Measurements from ENCODE around the gene MYO1G. TPM values are rescaled to one million over a fixed set of nuclear protein-coding genes. Genes with fewer than 3 reads are reported as not detected.
A peak's percentile ranks its signal among the peaks of the same experiment; 100 is the strongest.

Gene MYO1G
- total RNA-seq: under 1 TPM; 0.11 to 0.33 TPM
- polyA plus RNA-seq (2013, experiment 1 of 2): 0.07 TPM
- 0.12 TPM for polyA plus RNA-seq (2013, experiment 2 of 2)
- long read RNA-seq, experiment 1: 0 reads
- long read RNA-seq, experiment 2: 0 reads
- long read RNA-seq, experiment 3: 0 reads
- long read RNA-seq, experiment 4: 0 reads

- H3K4me3 Mint-ChIP-seq: no peak within 1 kb of the TSS
- Histone ChIP-seq H3K9me3 (ENCODE audit: control insufficient read depth, low read length) (no peaks in the 10 kb centered on the region), H3K36me3 (ENCODE audit: control insufficient read depth, insufficient read depth, low read length) (peaks cover 22% of the 10 kb centered on the region), H3K4me1 (ENCODE audit: control insufficient read depth, insufficient read depth, low read length) (no peaks in the 10 kb centered on the region), H3K27me3 (ENCODE audit: control insufficient read depth, insufficient read depth, low read length, poor library complexity, severe bottlenecking) (no peaks in the 10 kb centered on the region), H3K4me3 (ENCODE audit: low read length) (no peak within 1 kb of the TSS), H3K9ac (ENCODE audit: extremely low read depth, low read length, poor library complexity, severe bottlenecking) (no peak within 1 kb of the TSS), H3K27ac (ENCODE audit: low read depth, low read length) (no peak within 1 kb of the TSS)
- H3K27ac Mint-ChIP-seq: no peak within 1 kb of the TSS
- no peak for TF ChIP-seq CTCF (conservative IDR thresholded peaks at IDR 0.05)
- 92 to 98% methylated on average over 11 to 24 of the region's 24 CpGs for WGBS, 2 experiments (ENCODE audit: insufficient coverage in 1 of 2, insufficient read length in 1 of 2)
- H3K9me3 Mint-ChIP-seq: no peaks in the 10 kb centered on the region
- no peaks in the 10 kb centered on the region for H3K4me1 Mint-ChIP-seq
- no peaks in the 10 kb centered on the region for H3K27me3 Mint-ChIP-seq (ENCODE audit: insufficient read depth)
- peaks cover 20% of the 10 kb centered on the region for H3K36me3 Mint-ChIP-seq (ENCODE audit: low read depth)
- DNase-seq: peak; percentile 46
These were observed at the start of gene MYO1G for GRCh38 chr7:44978511-44979366. Gene MYO1G, minus strand, starts transcription at chr7:44979015. Its CDS starts 54 bp downstream, at chr7:44978961.

GRCh38 chr7:45028138-45028919 lies 49.5 kb upstream of the MYO1G start:
- TF ChIP-seq CTCF (conservative IDR thresholded peaks at IDR 0.05): no peak

GRCh38 chr7:45027774-45028114 lies 48.9 kb upstream of the MYO1G start:
- Histone ChIP-seq H3K27me3 (ENCODE audit: control insufficient read depth, insufficient read depth, low read length, poor library complexity, severe bottlenecking) (no peaks in the 10 kb centered on the region), H3K9me3 (ENCODE audit: control insufficient read depth, low read length) (peaks cover 7% of the 10 kb centered on the region)
- no peak for DNase-seq

More at GRCh38 chr7:45028138-45028919, 49.5 kb upstream of the MYO1G start:
- Histone ChIP-seq H3K27ac (ENCODE audit: low read depth, low read length) (no peak overlapping the region), H3K27me3 (ENCODE audit: control insufficient read depth, insufficient read depth, low read length, poor library complexity, severe bottlenecking) (no peaks in the 10 kb centered on the region), H3K36me3 (ENCODE audit: control insufficient read depth, insufficient read depth, low read length) (peaks cover 23% of the 10 kb centered on the region), H3K4me1 (ENCODE audit: control insufficient read depth, insufficient read depth, low read length) (no peaks in the 10 kb centered on the region), H3K9ac (ENCODE audit: extremely low read depth, low read length, poor library complexity, severe bottlenecking) (no peak overlapping the region), H3K4me3 (ENCODE audit: low read length) (no peak overlapping the region), H3K9me3 (ENCODE audit: control insufficient read depth, low read length) (peaks cover 7% of the 10 kb centered on the region)
- H3K4me1 Mint-ChIP-seq: peaks cover 13% of the 10 kb centered on the region
- peaks cover 39% of the 10 kb centered on the region for H3K36me3 Mint-ChIP-seq (ENCODE audit: low read depth)
- no peak overlapping the region for H3K27ac Mint-ChIP-seq
- 91 to 96% methylated on average over 17 of the region's 17 CpGs for WGBS, 2 experiments (ENCODE audit: insufficient coverage in 1 of 2, insufficient read length in 1 of 2)
- no peaks in the 10 kb centered on the region for H3K27me3 Mint-ChIP-seq (ENCODE audit: insufficient read depth)
- H3K4me3 Mint-ChIP-seq: no peak overlapping the region
- H3K9me3 Mint-ChIP-seq: peaks cover 8% of the 10 kb centered on the region
- no peak for DNase-seq

More at GRCh38 chr7:45027774-45028114, 48.9 kb upstream of the MYO1G start:
- peaks cover 23% of the 10 kb centered on the region for H3K36me3 ChIP-seq (ENCODE audit: control insufficient read depth, insufficient read depth, low read length)
- Mint-ChIP-seq H3K4me1 (peaks cover 9% of the 10 kb centered on the region), H3K36me3 (ENCODE audit: low read depth) (peaks cover 42% of the 10 kb centered on the region), H3K4me3 (no peak overlapping the region), H3K9me3 (peaks cover 8% of the 10 kb centered on the region), H3K27me3 (ENCODE audit: insufficient read depth) (no peaks in the 10 kb centered on the region), H3K27ac (no peak overlapping the region)
- no peaks in the 10 kb centered on the region for H3K4me1 ChIP-seq (ENCODE audit: control insufficient read depth, insufficient read depth, low read length)
- WGBS, 2 experiments (ENCODE audit: insufficient coverage in 1 of 2, insufficient read length in 1 of 2): 94 to 100% methylated on average over 1 to 4 of the region's 4 CpGs
- no peak for TF ChIP-seq CTCF (conservative IDR thresholded peaks at IDR 0.05)
- no peak overlapping the region for H3K4me3 ChIP-seq (ENCODE audit: low read length)
- no peak overlapping the region for H3K27ac ChIP-seq (ENCODE audit: low read depth, low read length)
- H3K9ac ChIP-seq (ENCODE audit: extremely low read depth, low read length, poor library complexity, severe bottlenecking): no peak overlapping the region
